Brain microvascular endothelial cell (primary cell): Measurements from ENCODE around the gene IL12RB2.

Experiments used
- DNase-seq: peaks from one replicate; pipeline ENCODE4 v3.0.0-alpha.2; 2020
- H3K27ac ChIP-seq: fragments of 250-450 bp; sonication (Bioruptor Pico); 2 replicates; pipeline ENCODE4 v1.5.1; 2020; ENCODE audit warnings: mild to moderate bottlenecking, moderate library complexity
- H3K27me3 ChIP-seq: fragments of 250-450 bp; sonication (Bioruptor Pico); replicated peaks from 2 replicates; pipeline ENCODE4 v1.5.1; 2020; ENCODE audit warnings: mild to moderate bottlenecking
- H3K36me3 ChIP-seq: fragments of 250-450 bp; sonication (Bioruptor Pico); replicated peaks from 2 replicates; pipeline ENCODE4 v1.5.1; 2020; ENCODE audit warnings: mild to moderate bottlenecking
- H3K4me3 ChIP-seq: 2 replicates; pipeline ENCODE4 v1.5.1; 2011; ENCODE audit warnings: low read depth, mild to moderate bottlenecking, control low read depth, low read length, moderate library complexity
- in situ Hi-C: cut with HindIII; loops from 2 replicates; pipeline ENCODE4 v1.10.0; 2017; ENCODE audit warnings: low sequenced_read_pairs, low pct_ligation_motif_present
- TF ChIP-seq, protein P1 (sequence below): IDR thresholded peaks from 2 replicates; pipeline ENCODE4 v1.5.1; 2011; ENCODE audit warnings: low read depth, mild to moderate bottlenecking, moderate library complexity, low read length, control low read depth, inconsistent platforms; ENCODE audit errors: missing control alignments

The IL12RB2 gene

DNA sequence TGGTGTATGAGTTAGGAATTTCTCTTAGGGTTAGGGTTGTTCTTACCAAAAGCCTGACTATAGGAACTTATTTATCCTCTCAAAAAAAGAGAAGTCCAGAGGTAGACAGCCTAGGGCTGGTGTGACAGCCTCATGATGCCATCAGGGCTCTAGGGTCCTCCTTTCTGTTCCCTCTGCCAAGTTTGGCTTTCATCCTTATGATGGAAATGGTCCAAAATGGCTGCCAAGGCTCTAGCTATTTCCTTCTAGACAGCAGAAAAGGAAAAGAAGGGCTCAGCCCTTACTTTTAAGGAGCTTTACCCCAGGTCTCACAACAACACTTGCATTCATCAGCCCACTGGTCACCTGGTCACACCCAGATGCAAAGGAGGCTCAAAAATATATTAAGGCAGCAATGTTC, 44.5 kb downstream of the IL12RB2 start:
- no peak overlapping the region for H3K4me3 ChIP-seq
- in situ Hi-C loops, result no loop called here
- H3K36me3 ChIP-seq, result no peaks in the 10 kb centered on the region
- no peak overlapping the region for H3K27ac ChIP-seq
- H3K27me3 ChIP-seq, result no peaks in the 10 kb centered on the region
- TF ChIP-seq, protein P1, sequence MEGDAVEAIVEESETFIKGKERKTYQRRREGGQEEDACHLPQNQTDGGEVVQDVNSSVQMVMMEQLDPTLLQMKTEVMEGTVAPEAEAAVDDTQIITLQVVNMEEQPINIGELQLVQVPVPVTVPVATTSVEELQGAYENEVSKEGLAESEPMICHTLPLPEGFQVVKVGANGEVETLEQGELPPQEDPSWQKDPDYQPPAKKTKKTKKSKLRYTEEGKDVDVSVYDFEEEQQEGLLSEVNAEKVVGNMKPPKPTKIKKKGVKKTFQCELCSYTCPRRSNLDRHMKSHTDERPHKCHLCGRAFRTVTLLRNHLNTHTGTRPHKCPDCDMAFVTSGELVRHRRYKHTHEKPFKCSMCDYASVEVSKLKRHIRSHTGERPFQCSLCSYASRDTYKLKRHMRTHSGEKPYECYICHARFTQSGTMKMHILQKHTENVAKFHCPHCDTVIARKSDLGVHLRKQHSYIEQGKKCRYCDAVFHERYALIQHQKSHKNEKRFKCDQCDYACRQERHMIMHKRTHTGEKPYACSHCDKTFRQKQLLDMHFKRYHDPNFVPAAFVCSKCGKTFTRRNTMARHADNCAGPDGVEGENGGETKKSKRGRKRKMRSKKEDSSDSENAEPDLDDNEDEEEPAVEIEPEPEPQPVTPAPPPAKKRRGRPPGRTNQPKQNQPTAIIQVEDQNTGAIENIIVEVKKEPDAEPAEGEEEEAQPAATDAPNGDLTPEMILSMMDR, result no peak
- DNase-seq, result no peak

DNA sequence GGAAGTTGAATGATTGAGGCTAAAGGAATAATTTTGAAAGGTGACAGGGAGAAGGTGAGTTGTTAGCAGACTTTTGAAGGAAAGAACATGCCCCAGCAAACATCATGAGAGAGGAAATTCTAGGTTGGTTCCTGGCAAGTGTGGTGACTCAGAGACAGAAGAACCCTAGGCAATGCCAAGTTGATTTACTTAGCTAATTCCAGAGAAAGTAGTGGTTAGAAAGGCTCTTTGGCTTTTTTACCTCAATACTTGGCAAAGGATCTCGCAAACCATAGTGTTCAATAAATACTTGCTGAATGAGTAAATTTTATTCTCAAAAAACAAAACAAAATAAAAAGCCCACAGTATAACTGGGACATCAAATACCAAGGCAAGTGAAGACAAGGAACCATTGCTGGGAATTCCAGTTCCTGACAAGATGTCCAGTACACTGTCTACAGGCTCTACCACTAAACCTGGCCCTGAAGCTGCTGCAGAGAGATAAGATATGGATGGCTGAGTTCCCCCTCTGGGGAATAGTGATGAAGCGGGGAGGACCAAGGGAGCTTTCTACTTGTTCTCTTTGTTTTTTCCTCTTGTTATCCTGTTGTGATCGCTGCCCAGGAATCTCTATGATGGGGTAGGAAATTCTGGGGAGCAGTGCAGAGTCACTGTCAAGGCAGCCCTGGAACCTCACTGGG, 48.2 kb downstream of the IL12RB2 start:
- no peak overlapping the region for H3K27ac ChIP-seq
- no peaks in the 10 kb centered on the region for H3K27me3 ChIP-seq
- no peak for DNase-seq
- H3K36me3 ChIP-seq, result no peaks in the 10 kb centered on the region
- H3K4me3 ChIP-seq, result no peak overlapping the region
- in situ Hi-C loops, result no loop called here
- TF ChIP-seq, protein P1, result no peak

DNA sequence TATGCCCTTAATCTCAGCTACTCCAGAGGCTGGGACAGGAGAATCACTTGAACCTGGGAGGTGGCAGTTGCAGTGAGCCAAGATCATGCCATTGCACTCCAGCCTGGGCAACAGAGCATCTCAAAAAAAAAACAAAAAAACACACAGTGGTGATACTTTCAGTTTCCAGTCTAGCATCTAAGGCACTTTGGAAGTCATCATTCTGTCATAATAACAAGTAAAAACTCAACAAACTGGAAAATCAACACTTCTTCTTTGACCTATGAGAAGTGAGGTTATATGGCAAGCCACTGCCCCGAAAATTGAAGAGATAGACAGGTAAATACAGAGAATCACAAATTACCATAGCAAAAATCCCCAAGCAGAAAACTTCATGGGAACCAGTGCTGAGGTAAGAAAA, 51.9 kb downstream of the IL12RB2 start:
- in situ Hi-C loops, result no loop called here
- H3K27me3 ChIP-seq, result no peaks in the 10 kb centered on the region
- H3K36me3 ChIP-seq, result no peaks in the 10 kb centered on the region
- DNase-seq, result no peak
- TF ChIP-seq, protein P1, result no peak
- H3K4me3 ChIP-seq, result no peak overlapping the region
- no peak overlapping the region for H3K27ac ChIP-seq

DNA sequence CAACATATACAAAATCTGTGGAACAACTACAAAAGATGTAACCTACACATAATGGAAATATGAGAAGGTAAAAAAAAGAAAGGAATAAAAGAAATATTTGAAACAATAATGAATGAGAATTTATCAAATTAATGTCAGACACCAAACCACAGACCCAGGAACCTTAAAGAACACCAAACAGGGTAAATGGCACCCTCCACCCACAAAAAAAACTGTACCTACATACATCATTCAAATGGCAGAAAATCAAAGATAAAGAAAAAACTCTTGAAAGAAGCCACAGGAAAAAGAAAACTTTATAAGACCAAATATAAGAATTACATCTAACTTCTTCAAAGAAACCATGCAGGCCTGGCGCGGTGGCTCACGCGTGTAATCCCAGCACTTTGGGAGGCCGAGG, 54.0 kb downstream of the IL12RB2 start:
- TF ChIP-seq, protein P1, result no peak
- no peak overlapping the region for H3K27ac ChIP-seq
- DNase-seq, result no peak
- no peak overlapping the region for H3K4me3 ChIP-seq
- in situ Hi-C loops, result no loop called here
- H3K36me3 ChIP-seq, result no peaks in the 10 kb centered on the region
- no peaks in the 10 kb centered on the region for H3K27me3 ChIP-seq

- in situ Hi-C loops, result no loop called here
- Histone ChIP-seq H3K27me3 (no peaks in the 10 kb centered on the region), H3K36me3 (no peaks in the 10 kb centered on the region), H3K4me3 (no peak overlapping the region), H3K27ac (no peak overlapping the region)
- DNase-seq, result peak; percentile 43
- TF ChIP-seq, protein P1, result peak; percentile 18
Observed at GRCh38 chr1:67367370-67368045, 59.8 kb downstream of the IL12RB2 start.
